ENCODE results near the gene PTPDC1.

PTPDC1 gene, protein sequence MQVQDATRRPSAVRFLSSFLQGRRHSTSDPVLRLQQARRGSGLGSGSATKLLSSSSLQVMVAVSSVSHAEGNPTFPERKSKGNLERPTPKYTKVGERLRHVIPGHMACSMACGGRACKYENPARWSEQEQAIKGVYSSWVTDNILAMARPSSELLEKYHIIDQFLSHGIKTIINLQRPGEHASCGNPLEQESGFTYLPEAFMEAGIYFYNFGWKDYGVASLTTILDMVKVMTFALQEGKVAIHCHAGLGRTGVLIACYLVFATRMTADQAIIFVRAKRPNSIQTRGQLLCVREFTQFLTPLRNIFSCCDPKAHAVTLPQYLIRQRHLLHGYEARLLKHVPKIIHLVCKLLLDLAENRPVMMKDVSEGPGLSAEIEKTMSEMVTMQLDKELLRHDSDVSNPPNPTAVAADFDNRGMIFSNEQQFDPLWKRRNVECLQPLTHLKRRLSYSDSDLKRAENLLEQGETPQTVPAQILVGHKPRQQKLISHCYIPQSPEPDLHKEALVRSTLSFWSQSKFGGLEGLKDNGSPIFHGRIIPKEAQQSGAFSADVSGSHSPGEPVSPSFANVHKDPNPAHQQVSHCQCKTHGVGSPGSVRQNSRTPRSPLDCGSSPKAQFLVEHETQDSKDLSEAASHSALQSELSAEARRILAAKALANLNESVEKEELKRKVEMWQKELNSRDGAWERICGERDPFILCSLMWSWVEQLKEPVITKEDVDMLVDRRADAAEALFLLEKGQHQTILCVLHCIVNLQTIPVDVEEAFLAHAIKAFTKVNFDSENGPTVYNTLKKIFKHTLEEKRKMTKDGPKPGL

DNA sequence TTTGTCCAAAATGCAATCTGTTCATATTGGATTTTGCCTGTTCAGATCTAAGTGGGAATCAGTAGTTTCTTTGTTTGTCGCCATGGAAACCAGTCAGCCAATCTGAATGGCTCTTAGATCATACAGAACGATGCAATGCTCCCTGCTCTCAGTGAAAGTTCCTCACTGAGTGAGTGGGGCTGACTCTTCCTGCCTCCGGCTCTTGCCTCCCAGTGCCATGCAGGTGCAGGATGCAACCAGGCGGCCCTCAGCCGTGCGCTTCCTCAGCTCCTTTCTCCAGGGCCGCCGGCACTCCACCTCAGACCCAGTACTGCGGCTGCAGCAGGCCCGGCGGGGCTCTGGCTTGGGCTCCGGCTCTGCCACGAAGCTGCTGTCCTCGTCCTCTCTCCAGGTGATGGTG lies at the start of gene PTPDC1:
Gene PTPDC1 (plus strand): TSS at position 151 of the 400 bp plus-strand sequence. CDS start 67 bp downstream, at position 218.
- TF ChIP-seq, protein P1, sequence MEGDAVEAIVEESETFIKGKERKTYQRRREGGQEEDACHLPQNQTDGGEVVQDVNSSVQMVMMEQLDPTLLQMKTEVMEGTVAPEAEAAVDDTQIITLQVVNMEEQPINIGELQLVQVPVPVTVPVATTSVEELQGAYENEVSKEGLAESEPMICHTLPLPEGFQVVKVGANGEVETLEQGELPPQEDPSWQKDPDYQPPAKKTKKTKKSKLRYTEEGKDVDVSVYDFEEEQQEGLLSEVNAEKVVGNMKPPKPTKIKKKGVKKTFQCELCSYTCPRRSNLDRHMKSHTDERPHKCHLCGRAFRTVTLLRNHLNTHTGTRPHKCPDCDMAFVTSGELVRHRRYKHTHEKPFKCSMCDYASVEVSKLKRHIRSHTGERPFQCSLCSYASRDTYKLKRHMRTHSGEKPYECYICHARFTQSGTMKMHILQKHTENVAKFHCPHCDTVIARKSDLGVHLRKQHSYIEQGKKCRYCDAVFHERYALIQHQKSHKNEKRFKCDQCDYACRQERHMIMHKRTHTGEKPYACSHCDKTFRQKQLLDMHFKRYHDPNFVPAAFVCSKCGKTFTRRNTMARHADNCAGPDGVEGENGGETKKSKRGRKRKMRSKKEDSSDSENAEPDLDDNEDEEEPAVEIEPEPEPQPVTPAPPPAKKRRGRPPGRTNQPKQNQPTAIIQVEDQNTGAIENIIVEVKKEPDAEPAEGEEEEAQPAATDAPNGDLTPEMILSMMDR (IDR thresholded peaks at IDR 0.05): no peak

DNA sequence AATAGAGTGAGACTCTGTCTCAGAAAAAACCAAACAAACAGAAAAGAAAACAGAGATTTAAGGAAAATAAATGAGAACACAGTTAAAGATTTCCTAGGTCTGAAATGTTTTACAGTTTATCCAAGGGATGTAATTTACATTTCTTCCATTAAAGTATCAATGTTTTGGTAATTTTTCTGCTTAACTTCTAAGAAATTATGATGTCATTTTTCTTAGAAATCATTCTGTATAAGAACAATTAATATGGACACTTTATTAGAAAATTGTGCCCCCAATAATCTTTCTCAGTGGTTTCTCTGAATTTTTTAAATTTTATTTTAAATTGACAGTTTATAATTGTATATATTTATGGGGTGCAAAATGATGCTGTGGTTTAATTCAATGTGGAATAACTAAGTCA lies 49.8 kb upstream of the PTPDC1 start:
- TF ChIP-seq, protein P1 (IDR thresholded peaks at IDR 0.05): no peak

DNA sequence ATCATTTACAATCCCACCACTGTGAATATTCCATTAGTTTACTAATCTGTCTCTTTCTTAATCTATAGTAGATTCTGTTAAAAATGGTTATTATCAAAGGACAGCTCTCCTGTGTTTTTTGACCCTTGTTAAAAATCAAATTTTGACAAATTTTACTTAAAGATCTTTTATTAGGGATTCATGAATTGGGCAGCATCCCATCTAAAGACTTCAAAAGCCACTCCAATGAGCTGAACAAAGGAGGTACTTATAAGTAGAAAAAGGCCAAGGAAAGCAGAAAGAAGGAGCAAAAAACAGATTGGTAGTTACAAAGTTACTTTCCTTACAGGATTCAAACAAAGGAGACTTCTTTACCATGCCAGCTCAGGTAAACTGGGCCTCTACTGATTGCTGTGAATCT lies 44.5 kb upstream of the PTPDC1 start:
- TF ChIP-seq, protein P1 (IDR thresholded peaks at IDR 0.05): no peak

DNA sequence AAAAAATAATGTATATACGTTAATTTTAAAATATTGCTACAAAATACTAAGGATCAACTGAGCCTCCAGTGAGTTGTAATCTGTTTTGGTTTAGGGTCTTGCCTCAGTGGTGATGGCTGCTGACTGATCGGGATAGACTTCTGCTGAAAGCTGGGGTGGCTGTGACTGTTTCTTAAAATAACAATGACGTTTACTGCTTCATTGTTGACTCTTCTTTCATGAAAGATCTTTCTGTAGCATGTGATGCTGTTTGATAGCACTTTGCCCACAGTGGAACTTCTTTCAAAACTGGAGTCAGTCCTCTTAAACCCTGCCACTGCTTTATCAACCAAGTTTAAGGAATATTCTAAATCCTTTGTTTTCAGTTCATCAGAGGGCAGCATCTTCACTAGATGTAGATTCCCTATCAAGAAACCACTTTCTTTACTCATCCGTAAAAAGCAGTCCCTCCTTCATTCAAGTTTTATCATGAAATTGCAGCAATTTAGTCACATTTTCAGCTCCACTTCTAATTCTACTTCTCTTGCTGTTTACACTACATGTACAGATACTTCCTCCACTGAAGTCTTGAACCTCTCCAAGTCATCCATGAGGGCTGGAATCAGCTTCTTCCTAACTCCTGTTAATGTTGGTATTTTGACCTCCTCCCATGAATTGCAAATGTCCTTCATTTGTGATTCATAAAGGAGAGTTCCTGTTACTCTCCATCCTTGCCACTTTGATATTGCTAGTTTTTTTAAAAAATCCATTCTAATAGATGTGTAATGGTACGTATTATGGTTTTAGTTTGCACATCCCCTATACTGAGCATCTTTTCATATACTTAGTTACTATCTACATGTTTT lies 41.5 kb upstream of the PTPDC1 start:
- TF ChIP-seq, protein P1 (IDR thresholded peaks at IDR 0.05): no peak

DNA sequence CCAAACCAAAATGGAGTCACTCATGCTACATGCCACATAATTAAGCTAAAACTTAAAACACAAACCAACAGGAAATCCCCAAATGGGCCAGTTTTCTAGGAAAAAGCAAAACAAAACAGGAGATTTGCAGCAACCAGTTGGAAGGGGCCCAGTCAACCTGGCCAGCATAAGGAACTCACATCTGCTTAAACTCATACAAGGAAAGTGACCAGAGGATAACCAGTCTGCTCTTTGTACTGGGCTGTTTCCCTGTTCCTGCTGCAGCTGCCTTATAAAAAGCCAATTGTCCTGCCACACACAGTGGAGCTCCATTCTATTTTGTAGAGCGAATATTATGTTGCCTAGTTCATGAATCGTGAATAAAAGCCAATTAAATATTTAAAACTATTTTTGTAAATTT lies 29.5 kb upstream of the PTPDC1 start:
- TF ChIP-seq, protein P1 (IDR thresholded peaks at IDR 0.05): no peak

DNA sequence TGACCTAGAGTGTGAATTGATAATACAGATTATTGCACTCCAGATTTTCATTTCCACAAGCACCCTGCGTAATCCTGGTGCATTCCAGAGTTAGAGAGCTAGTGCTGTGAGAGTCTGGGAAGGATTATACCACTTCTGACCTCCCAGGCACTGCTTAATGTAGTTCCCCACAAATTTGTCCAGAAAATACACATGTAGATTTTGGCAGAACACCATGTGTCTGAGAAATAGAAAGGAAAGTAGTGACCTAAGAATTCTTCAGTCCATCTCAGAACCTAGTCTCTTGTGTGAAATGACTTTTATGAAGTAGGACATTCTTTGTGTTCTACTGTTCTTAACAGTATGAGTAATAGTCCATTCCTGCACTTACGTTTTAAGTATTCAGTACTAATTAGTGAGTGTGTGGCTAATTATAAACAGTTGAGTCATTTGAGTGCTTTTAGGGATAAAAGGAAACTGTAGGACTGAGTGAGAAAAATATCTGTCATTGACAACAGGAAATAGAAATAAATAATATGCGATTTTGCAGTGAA lies 27.8 kb upstream of the PTPDC1 start:
- TF ChIP-seq, protein P1 (IDR thresholded peaks at IDR 0.05): no peak

DNA sequence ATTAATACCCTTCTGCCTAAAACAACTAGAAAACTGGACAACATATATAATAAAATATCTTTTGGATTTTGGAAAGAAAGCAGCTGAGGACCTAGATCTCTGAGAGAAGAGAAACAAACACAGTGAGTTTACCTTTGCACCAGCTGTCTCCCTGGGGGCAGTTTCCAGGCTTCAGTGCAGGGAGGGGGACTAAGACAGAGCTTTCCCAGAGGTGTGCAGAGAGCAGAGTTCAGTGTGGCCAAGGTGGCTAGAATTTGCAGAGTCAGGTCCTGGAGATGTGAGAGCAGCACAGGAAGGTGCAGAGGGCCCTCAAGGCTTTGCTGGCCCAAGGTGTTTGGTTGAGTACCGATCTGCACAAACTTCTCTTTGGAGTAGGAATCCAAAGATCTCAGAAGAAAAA lies 26.3 kb upstream of the PTPDC1 start:
- TF ChIP-seq, protein P1 (IDR thresholded peaks at IDR 0.05): no peak

All from LNCAP (cell line).